GM12891 (cell line): ENCODE measurements around the gene CALM1.

Experiments
- DNase-seq: peaks from one replicate; pipeline ENCODE4 v3.0.0; 2011; ENCODE audit warnings: low spot score; ENCODE audit not compliant: insufficient read length
- FAIRE-seq: peaks from 2 replicates; lab custom pipeline; 2011; peaks lifted over from hg19 to GRCh38; lab: Jason Lieb, UNC
- PAX5 ChIP-seq: IDR thresholded peaks from 2 replicates; pipeline ENCODE4 v1.6.1; 2011; ENCODE audit warnings: low read length, moderate library complexity, mild to moderate bottlenecking; ENCODE audit not compliant: insufficient read depth, severe bottlenecking
- POLR2A ChIP-seq: IDR thresholded peaks from 2 replicates; pipeline ENCODE4 v1.6.1; 2011; ENCODE audit warnings: low read depth, low read length, control low read depth
- POLR2AphosphoS5 ChIP-seq: IDR thresholded peaks from 2 replicates; pipeline ENCODE4 v1.6.1; 2011; ENCODE audit warnings: low read depth, low read length, control low read depth
- POU2F2 ChIP-seq: IDR thresholded peaks from 2 replicates; pipeline ENCODE4 v1.6.1; 2011; ENCODE audit warnings: low read depth, mild to moderate bottlenecking, control low read depth, low read length, moderate library complexity
- SPI1 ChIP-seq: IDR thresholded peaks from 2 replicates; pipeline ENCODE4 v1.6.1; 2011; ENCODE audit warnings: low read depth, low read length, control low read depth
- TAF1 ChIP-seq: IDR thresholded peaks from 2 replicates; pipeline ENCODE4 v1.6.1; 2011; ENCODE audit warnings: low read depth, low read length, control low read depth

Gene CALM1

GRCh38 chr14:90434370-90435020 is 37.7 kb downstream of the CALM1 start:
- FAIRE-seq: no peak
- TF ChIP-seq SPI1 (no peak), POLR2AphosphoS5 (no peak), PAX5 (no peak), POU2F2 (no peak), POLR2A (no peak), TAF1 (no peak)
- DNase-seq: no peak

DNA sequence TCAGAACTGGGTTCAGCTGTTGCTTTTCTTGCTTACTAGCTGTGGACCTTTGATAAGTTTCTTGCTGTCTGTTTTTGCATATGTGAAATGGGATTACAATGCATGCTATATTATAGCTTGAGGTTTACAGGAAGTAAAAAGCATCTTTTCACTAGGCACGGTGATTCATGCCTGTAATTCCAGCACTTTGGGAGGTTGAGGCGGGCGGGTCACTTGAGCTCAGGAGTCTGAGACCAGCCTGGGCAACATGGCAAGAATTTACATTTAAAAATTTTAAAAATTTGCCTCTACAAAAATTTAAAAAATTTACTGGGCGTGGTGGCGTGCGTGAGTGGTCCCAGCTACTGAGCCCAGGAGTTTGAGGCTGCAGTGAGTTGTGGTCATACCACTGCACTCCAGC is 42.0 kb downstream of the CALM1 start:
- TF ChIP-seq SPI1 (no peak), PAX5 (no peak), POU2F2 (no peak), POLR2AphosphoS5 (no peak), POLR2A (no peak), TAF1 (no peak)
- DNase-seq: no peak
- no peak for FAIRE-seq

GRCh38 chr14:90440021-90440451 is 43.2 kb downstream of the CALM1 start:
- DNase-seq: no peak
- no peak for TF ChIP-seq TAF1
- TF ChIP-seq SPI1: no peak
- no peak for TF ChIP-seq POLR2A
- TF ChIP-seq POU2F2: no peak
- no peak for TF ChIP-seq PAX5
- no peak for TF ChIP-seq POLR2AphosphoS5
- FAIRE-seq: no peak

- TF ChIP-seq PAX5 (no peak), POLR2AphosphoS5 (no peak), POLR2A (no peak), POU2F2 (no peak), SPI1 (no peak), TAF1 (no peak)
- FAIRE-seq (no peak), DNase-seq (no peak)
Measured at GRCh38 chr14:90440592-90440991, 43.8 kb downstream of the CALM1 start.

DNA sequence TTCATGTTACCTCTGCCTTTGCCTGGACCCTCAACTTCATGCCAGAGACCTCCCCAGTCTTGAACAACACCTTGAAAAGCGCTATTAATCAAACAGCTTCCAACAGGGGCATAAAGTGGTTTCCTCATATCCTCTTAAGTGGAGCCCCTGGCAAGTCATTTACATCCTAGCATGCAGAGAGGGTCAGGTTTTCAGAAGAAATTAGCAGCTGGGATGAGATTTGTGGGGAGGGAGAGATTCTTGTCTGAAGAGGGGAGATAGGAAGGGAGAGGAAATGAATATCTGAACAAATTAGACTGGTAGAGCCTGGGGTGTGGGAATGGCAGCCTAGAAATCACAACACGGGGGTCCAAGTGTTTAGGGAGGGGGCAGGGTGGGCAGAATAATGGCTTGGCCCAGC is 45.6 kb downstream of the CALM1 start:
- TF ChIP-seq POLR2AphosphoS5 (no peak), PAX5 (no peak), POU2F2 (no peak), SPI1 (no peak), POLR2A (no peak), TAF1 (no peak)
- no peak for FAIRE-seq
- no peak for DNase-seq

- no peak for DNase-seq
- FAIRE-seq: no peak
- no peak for TF ChIP-seq TAF1
- no peak for TF ChIP-seq POU2F2
- no peak for TF ChIP-seq POLR2A
Measured at GRCh38 chr14:90443161-90444076, 46.6 kb downstream of the CALM1 start.

GRCh38 chr14:90444077-90444696 is 47.4 kb downstream of the CALM1 start:
- no peak for DNase-seq
- TF ChIP-seq POU2F2 (no peak), TAF1 (no peak), POLR2A (no peak), POLR2AphosphoS5 (no peak), PAX5 (no peak), SPI1 (no peak)
- FAIRE-seq: no peak

GRCh38 chr14:90445011-90445410 is 48.2 kb downstream of the CALM1 start:
- no peak for FAIRE-seq
- TF ChIP-seq POLR2AphosphoS5: no peak
- no peak for TF ChIP-seq POU2F2
- no peak for TF ChIP-seq TAF1
- no peak for DNase-seq

DNA sequence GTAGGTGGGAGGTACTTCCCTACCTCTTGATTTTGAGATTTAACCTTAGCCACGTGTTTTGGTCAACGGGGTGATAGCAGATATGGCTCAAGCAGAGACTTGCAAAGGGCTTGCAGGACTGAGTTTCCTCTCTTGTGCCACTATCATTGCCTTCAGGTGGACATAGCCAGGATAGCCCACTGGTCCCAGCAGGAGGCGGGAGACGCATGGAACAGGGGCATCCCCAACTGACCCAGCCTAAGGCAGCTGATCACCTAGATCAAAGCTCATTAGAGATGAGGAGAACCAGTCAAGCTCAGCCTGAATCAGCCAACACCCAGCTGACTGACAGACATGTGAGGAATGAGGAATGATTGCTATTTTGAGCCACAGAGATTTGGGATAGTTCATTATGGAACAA is 49.6 kb downstream of the CALM1 start:
- FAIRE-seq (no peak), DNase-seq (no peak)
- TF ChIP-seq TAF1 (no peak), PAX5 (no peak), POLR2A (no peak), POU2F2 (no peak), POLR2AphosphoS5 (no peak)

- DNase-seq: no peak
- TF ChIP-seq POLR2AphosphoS5 (no peak), PAX5 (no peak), POU2F2 (no peak), SPI1 (no peak), TAF1 (no peak), POLR2A (no peak)
- FAIRE-seq: no peak
Measured at GRCh38 chr14:90447720-90448497, 51.1 kb downstream of the CALM1 start.
